SK-N-MC (cell line): ENCODE data around the gene XXYLT1.

Experiments
- EZH2 ChIP-seq: fragments of 200-600 bp; sonication (generic); IDR thresholded peaks from one replicate; pipeline ENCODE4 v1.6.1; 2017; ENCODE audit warnings: antibody characterized with exemption
- FOXP2 ChIP-seq: optimal IDR thresholded peaks from 2 replicates; pipeline ENCODE3; 2011; ENCODE audit warnings: mild to moderate bottlenecking, moderate library complexity; ENCODE audit not compliant: insufficient read depth; ENCODE audit errors: extremely low read length, control extremely low read depth
- POLR2AphosphoS5 ChIP-seq: IDR thresholded peaks from 2 replicates; pipeline ENCODE4 v1.6.1; 2012; ENCODE audit warnings: mild to moderate bottlenecking, low read depth, low read length, borderline replicate concordance

- no peak for TF ChIP-seq EZH2
- no peak for TF ChIP-seq POLR2AphosphoS5
- no peak for TF ChIP-seq FOXP2
These were observed 94.2 kb downstream of the XXYLT1 start for GRCh38 chr3:195176776-195177175.
